ENCODE data around the gene STMND1. TPM values are rescaled to one million over a fixed set of nuclear protein-coding genes. Genes with fewer than 3 reads are reported as not detected.

STMND1 gene
- total and polyA plus RNA-seq, 2 experiments from 2014 or later: not detected

- no peaks in the 10 kb centered on the region for H3K27me3 ChIP-seq
- DNase-seq (ENCODE audit: low read depth in 1 of 2, low spot score in 1 of 2): no peak
- no peak overlapping the region for H3K27ac ChIP-seq
- no peaks in the 10 kb centered on the region for H3K36me3 ChIP-seq
- no peaks in the 10 kb centered on the region for H3K9me3 ChIP-seq (ENCODE audit: low read depth)
- no peak for TF ChIP-seq CTCF (IDR thresholded peaks at IDR 0.05; ENCODE audit: low read depth, low read length)
- no peak overlapping the region for H3K4me3 ChIP-seq
- H3K4me1 ChIP-seq (ENCODE audit: low read depth): peaks cover 8% of the 10 kb centered on the region
These were observed 59.2 kb downstream of the STMND1 start for GRCh38 chr6:17161076-17161475.

GRCh38 chr6:17165383-17165782 is 63.5 kb downstream of the STMND1 start:
- DNase-seq (ENCODE audit: low read depth in 1 of 2, low spot score in 1 of 2): peak in 1 of 2 donors; percentile 50
- H3K9me3 ChIP-seq (ENCODE audit: low read depth): no peaks in the 10 kb centered on the region
- TF ChIP-seq CTCF (IDR thresholded peaks at IDR 0.05; ENCODE audit: low read depth, low read length): no peak
- H3K36me3 ChIP-seq: no peaks in the 10 kb centered on the region
- H3K27ac ChIP-seq: no peak overlapping the region
- peaks cover 3% of the 10 kb centered on the region for H3K4me1 ChIP-seq (ENCODE audit: low read depth)
- H3K4me3 ChIP-seq: no peak overlapping the region
- H3K27me3 ChIP-seq: no peaks in the 10 kb centered on the region

- no peaks in the 10 kb centered on the region for H3K36me3 ChIP-seq
- DNase-seq (ENCODE audit: low read depth in 1 of 2, low spot score in 1 of 2): peak; percentile 57 to 80
- peak; percentile 66 for TF ChIP-seq CTCF (IDR thresholded peaks at IDR 0.05; ENCODE audit: low read depth, low read length)
- H3K9me3 ChIP-seq (ENCODE audit: low read depth): no peaks in the 10 kb centered on the region
- no peaks in the 10 kb centered on the region for H3K27me3 ChIP-seq
- H3K27ac ChIP-seq: no peak overlapping the region
- no peak overlapping the region for H3K4me3 ChIP-seq
- peaks cover 3% of the 10 kb centered on the region for H3K4me1 ChIP-seq (ENCODE audit: low read depth)
These were observed 65.6 kb downstream of the STMND1 start for GRCh38 chr6:17167327-17167979.

GRCh38 chr6:17169291-17169690 is 67.4 kb downstream of the STMND1 start:
- Histone ChIP-seq H3K27ac (no peak overlapping the region), H3K27me3 (no peaks in the 10 kb centered on the region), H3K9me3 (ENCODE audit: low read depth) (no peaks in the 10 kb centered on the region), H3K4me3 (no peak overlapping the region), H3K4me1 (ENCODE audit: low read depth) (peaks cover 3% of the 10 kb centered on the region), H3K36me3 (no peaks in the 10 kb centered on the region)
- DNase-seq (ENCODE audit: low read depth in 1 of 2, low spot score in 1 of 2): peak in 1 of 2 donors; percentile 21
- no peak for TF ChIP-seq CTCF (IDR thresholded peaks at IDR 0.05; ENCODE audit: low read depth, low read length)

- H3K4me1 ChIP-seq (ENCODE audit: low read depth): peaks cover 3% of the 10 kb centered on the region
- no peak for DNase-seq (ENCODE audit: low read depth in 1 of 2, low spot score in 1 of 2)
- H3K27me3 ChIP-seq: no peaks in the 10 kb centered on the region
- no peak overlapping the region for H3K4me3 ChIP-seq
- H3K9me3 ChIP-seq (ENCODE audit: low read depth): no peaks in the 10 kb centered on the region
- no peak overlapping the region for H3K27ac ChIP-seq
- no peak for TF ChIP-seq CTCF (IDR thresholded peaks at IDR 0.05; ENCODE audit: low read depth, low read length)
- no peaks in the 10 kb centered on the region for H3K36me3 ChIP-seq
These were observed 67.9 kb downstream of the STMND1 start for GRCh38 chr6:17169711-17170110.

Data from cardiac muscle cell (in vitro differentiated cells and primary cell).